Stimulated activated CD4-positive, alpha-beta T cell treated with anti-CD3 and anti-CD28 coated beads, Interleukin-12 subunit alpha, Interleukin-12 subunit beta, amount 100 ng/mL, for 24 hours (primary cell): ENCODE data around the gene UBAC2.

Source experiments
- DNase-seq, 2 experiments: peaks; one replicate each; pipeline ENCODE4 v3.0.0-alpha.2; 2020; ENCODE audit warnings: low read depth in 2 of 2

UBAC2 gene

DNA sequence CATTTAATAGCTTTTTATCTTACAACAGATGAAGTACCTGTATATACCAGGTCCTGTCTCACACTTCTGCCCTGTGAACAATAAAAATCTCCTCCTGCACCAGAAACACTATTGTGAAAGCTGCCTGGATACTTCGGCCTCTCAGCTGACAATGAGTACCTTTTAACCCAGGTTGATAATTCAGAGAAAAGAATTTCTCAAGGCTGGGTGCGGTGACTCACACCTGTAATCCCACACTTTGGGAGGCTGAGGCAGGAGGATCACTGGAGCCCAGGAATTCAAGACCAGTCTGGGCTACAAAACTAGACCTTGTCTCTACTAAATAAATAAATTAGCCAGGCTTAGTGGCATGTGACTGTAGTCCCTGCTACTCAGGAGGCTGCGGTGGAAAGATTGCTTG is 235.3 kb downstream of the UBAC2 start:
- DNase-seq = no peak
